ENCODE results near the gene PKD1L1. TPM values are rescaled to one million over a fixed set of nuclear protein-coding genes. Genes with fewer than 3 reads are reported as not detected.

Gene PKD1L1
- 0.05 to 0.62 TPM (median 0.10 TPM) in 5 replicates for total RNA-seq (2022; extraction: Qiagen RNA extraction; ENCODE audit: low read depth)

GRCh38 chr7:47948141-47948790 is at the start of gene PKD1L1:
Gene PKD1L1 (minus strand): TSS chr7:47948466. CDS start chr7:47948440, 26 bp downstream.

GRCh38 chr7:47979145-47979831 is 31.0 kb upstream of the PKD1L1 start, which contains the start of gene HUS1:
Gene HUS1 (minus strand): TSS chr7:47979615. CDS start chr7:47979519, 96 bp downstream.

Other genes with a start within 250 kb of the PKD1L1 start
- 17.7 to 23.1 TPM (median 18.7 TPM) in 5 replicates for gene HUS1, start 31.1 kb upstream of the PKD1L1 start, total RNA-seq (2022; extraction: Qiagen RNA extraction; ENCODE audit: low read depth)
- gene SUN3, start 80.6 kb upstream of the PKD1L1 start, total RNA-seq (2022; extraction: Qiagen RNA extraction; ENCODE audit: low read depth) = 0.20 TPM in 1 of 5 replicates, not detected in the others
- gene C7orf57, start 87.1 kb upstream of the PKD1L1 start, total RNA-seq (2022; extraction: Qiagen RNA extraction; ENCODE audit: low read depth) = 0.17 to 0.32 TPM (median 0.21 TPM) in 4 of 5 replicates, not detected in the other
- gene UPP1, start 140.8 kb upstream of the PKD1L1 start, total RNA-seq (2022; extraction: Qiagen RNA extraction; ENCODE audit: low read depth) = 64.8 to 101 TPM (median 88.5 TPM) in 5 replicates
- gene ABCA13, start 223.0 kb upstream of the PKD1L1 start, total RNA-seq (2022; extraction: Qiagen RNA extraction; ENCODE audit: low read depth) = 0.05 to 0.19 TPM (median 0.06 TPM) in 4 of 5 replicates, not detected in the other